IMR-90 (cell line): ENCODE results near the gene WDR45B. TPM values are rescaled to one million over a fixed set of nuclear protein-coding genes. Genes with fewer than 3 reads are reported as not detected.

Source experiments
- ATAC-seq: fragments of 200-7000 bp; cut with Tn5 transposase; 2 replicates; pipeline ENCODE4 v1.9.1; 2020; ENCODE audit warnings: low read depth, mild to moderate bottlenecking, moderate library complexity
- BruUV-seq: library from RNA; stranded (reverse); fragments of 400-500 nt; replicated peaks from 2 replicates; lab custom pipeline; 2021; lab: Mats Ljungman, UMichigan
- CTCF ChIA-PET: fragments of 300-600 bp; formaldehyde crosslinking; extraction: SDS; loops from one replicate; lab custom pipeline; 2021; ENCODE audit warnings: antibody characterized with exemption; lab: Yijun Ruan, JAX
- POLR2A ChIA-PET: fragments of 300-600 bp; sonication (Branson Sonifier 250); formaldehyde crosslinking; loops from one replicate; lab custom pipeline; 2022; ENCODE audit warnings: antibody characterized with exemption; ENCODE audit not compliant: unreplicated experiment; lab: Charles Lee
- DNase-seq: peaks from one replicate; pipeline ENCODE4 v3.0.0; 2013
- H2AFZ ChIP-seq: replicated peaks from 2 replicates; pipeline ENCODE3; 2013; ENCODE audit warnings: low read length, mild to moderate bottlenecking; ENCODE audit not compliant: poor library complexity
- H2AK5ac ChIP-seq: 2 replicates; pipeline ENCODE4 v1.6.1; 2013; ENCODE audit warnings: low read depth, low read length, inconsistent platforms
- H2AK9ac ChIP-seq: replicated peaks from 2 replicates; pipeline ENCODE3; 2013; ENCODE audit warnings: mild to moderate bottlenecking, low read depth, low read length, moderate library complexity; ENCODE audit not compliant: poor library complexity
- H2BK120ac ChIP-seq: 2 replicates; pipeline ENCODE4 v1.6.1; 2013; ENCODE audit warnings: low read depth, low read length, inconsistent platforms
- H2BK15ac ChIP-seq: 3 replicates; pipeline ENCODE4 v1.6.1; 2013; ENCODE audit warnings: low read depth, low read length, inconsistent platforms
- H2BK20ac ChIP-seq: 2 replicates; pipeline ENCODE4 v1.6.1; 2013; ENCODE audit warnings: low read depth, mild to moderate bottlenecking, inconsistent platforms, low read length, moderate library complexity
- H2BK5ac ChIP-seq: 2 replicates; pipeline ENCODE4 v1.6.1; 2013; ENCODE audit warnings: mild to moderate bottlenecking, low read depth, low read length, inconsistent platforms; ENCODE audit not compliant: poor library complexity, severe bottlenecking
- H3K14ac ChIP-seq: replicated peaks from 2 replicates; pipeline ENCODE4 v1.6.1; 2013; ENCODE audit warnings: low read depth, low read length, inconsistent platforms
- H3K18ac ChIP-seq: 2 replicates; pipeline ENCODE4 v1.6.1; 2013; ENCODE audit warnings: low read depth, low read length, control low read depth
- H3K23ac ChIP-seq: 2 replicates; pipeline ENCODE4 v1.6.1; 2013; ENCODE audit warnings: low read depth, low read length, inconsistent platforms
- H3K27ac ChIP-seq: 2 replicates; pipeline ENCODE4 v1.5.1; 2013; ENCODE audit warnings: mild to moderate bottlenecking, control low read depth, low read length; ENCODE audit not compliant: insufficient read depth
- H3K27me3 ChIP-seq: 2 replicates; pipeline ENCODE4 v1.6.1; 2013; ENCODE audit warnings: low read length; ENCODE audit not compliant: control insufficient read depth, insufficient read depth
- H3K36me3 ChIP-seq: 2 replicates; pipeline ENCODE4 v1.6.1; 2013; ENCODE audit warnings: low read length, mixed read lengths; ENCODE audit not compliant: control insufficient read depth, insufficient read depth
- H3K4ac ChIP-seq: 2 replicates; pipeline ENCODE4 v1.6.1; 2013; ENCODE audit warnings: low read depth, low read length, inconsistent platforms
- H3K4me1 ChIP-seq: 2 replicates; pipeline ENCODE4 v1.6.1; 2013; ENCODE audit warnings: low read length, mixed read lengths; ENCODE audit not compliant: control insufficient read depth, insufficient read depth
- H3K4me2 ChIP-seq: 2 replicates; pipeline ENCODE4 v1.6.1; 2013; ENCODE audit warnings: low read depth, mild to moderate bottlenecking, control low read depth, low read length, moderate library complexity
- H3K4me3 ChIP-seq: 2 replicates; pipeline ENCODE4 v1.5.1; 2013; ENCODE audit warnings: low read depth, mild to moderate bottlenecking, control low read depth, low read length, moderate library complexity; ENCODE audit not compliant: insufficient read depth
- H3K56ac ChIP-seq: 2 replicates; pipeline ENCODE4 v1.6.1; 2013; ENCODE audit warnings: low read length, inconsistent platforms; ENCODE audit not compliant: insufficient read depth; ENCODE audit errors: extremely low read depth
- H3K79me1 ChIP-seq, 2 experiments: 2 replicates each; pipeline ENCODE4 v1.6.1; 2013; ENCODE audit warnings: low read length in 2 of 2, inconsistent platforms in 1 of 2, low read depth in 1 of 2
- H3K9ac ChIP-seq: 2 replicates; pipeline ENCODE4 v1.6.1; 2013; ENCODE audit warnings: low read depth, low read length, control low read depth
- H3K9me1 ChIP-seq: 2 replicates; pipeline ENCODE4 v1.6.1; 2013; ENCODE audit warnings: low read length, inconsistent platforms; ENCODE audit not compliant: insufficient read depth
- H3K9me3 ChIP-seq: 2 replicates; pipeline ENCODE4 v1.6.1; 2013; ENCODE audit warnings: low read length; ENCODE audit not compliant: control insufficient read depth, insufficient read depth
- H4K20me1 ChIP-seq: 2 replicates; pipeline ENCODE4 v1.6.1; 2013; ENCODE audit warnings: low read length, inconsistent platforms; ENCODE audit not compliant: insufficient read depth
- H4K5ac ChIP-seq: 2 replicates; pipeline ENCODE4 v1.6.1; 2013; ENCODE audit warnings: mild to moderate bottlenecking, low read depth, low read length, control low read depth
- H4K8ac ChIP-seq, 2 experiments: 2 replicates each; pipeline ENCODE4 v1.6.1; 2013; ENCODE audit warnings: low read depth in 2 of 2, low read length in 2 of 2, control low read depth in 1 of 2, inconsistent platforms in 1 of 2
- H4K91ac ChIP-seq: 2 replicates; pipeline ENCODE4 v1.6.1; 2013; ENCODE audit warnings: low read depth, low read length, inconsistent platforms; ENCODE audit not compliant: insufficient read depth
- CHD1 ChIP-seq: IDR thresholded peaks from 2 replicates; pipeline ENCODE4 v1.6.1; 2012; ENCODE audit warnings: low read depth, low read length, improper control_type of control experiment
- MAFK ChIP-seq: IDR thresholded peaks from 2 replicates; pipeline ENCODE4 v1.6.1; 2012; ENCODE audit warnings: low read depth, low read length, improper control_type of control experiment
- WGBS, 2 experiments: methylation state at CpG; one replicate each; pipeline versions ENCODE4 v1.1.5 to v1.1.7; 2013; ENCODE audit warnings: missing lambda C conversion rate in 2 of 2; ENCODE audit not compliant: insufficient read length in 1 of 2; ENCODE audit errors: extremely low coverage in 2 of 2; 5-methylcytosine and 5-hydroxymethylcytosine counted together
- dilution Hi-C: fragments of 300-500 bp; cut with HindIII; formaldehyde crosslinking; loops from one replicate; pipeline ENCODE4 v1.14.3; 2018; ENCODE audit warnings: low sequenced_read_pairs; ENCODE audit not compliant: unreplicated experiment
- in situ Hi-C: fragments of 300-500 bp; cut with MboI; formaldehyde crosslinking; loops from 3 replicates; pipeline ENCODE4 v1.14.3; 2019; ENCODE audit warnings: low sequenced_read_pairs, inconsistent platforms, mixed read lengths
- intact Hi-C: fragments of 100-400 bp; cut with micrococcal nuclease; formaldehyde crosslinking; loops from 2 replicates; pipeline ENCODE4 v1.10.0; 2022
- polyA plus RNA-seq, 3 experiments: library from polyadenylated mRNA; depleted of rRNA; stranded (reverse); fragments of >200 nt; gene quantifications; 2 replicates each; pipeline ENCODE4 v1.2.3, GENCODE V29; 2012; ENCODE audit warnings: low replicate concordance in 1 of 3
- total RNA-seq: library from RNA; depleted of rRNA; stranded (reverse); fragments of >200 nt; gene quantifications from 2 replicates; pipeline ENCODE4 v1.2.3, GENCODE V29; 2012

WDR45B gene
- total and polyA plus RNA-seq, 2 of the 4 experiments (the other 2 are of a cell fraction), result 98.2 to 110 TPM

GRCh38 chr17:82590881-82591539 is 57.2 kb downstream of the WDR45B start:
- CTCF ChIA-PET, result no interaction called here
- H2AFZ ChIP-seq, result peak overlapping the region; percentile 32
- TF ChIP-seq MAFK (no peak), CHD1 (no peak)
- H4K5ac ChIP-seq, result no peak overlapping the region
- H3K23ac ChIP-seq, result no peak overlapping the region
- H3K9me1 ChIP-seq, result peaks cover 4% of the 10 kb centered on the region; the same call in 1 of the 2 replicates
- in situ Hi-C loops (no loop called here), intact Hi-C loops (no loop called here), dilution Hi-C loops (no loop called here)
- H4K91ac ChIP-seq, result no peak overlapping the region
- no peak overlapping the region for H3K18ac ChIP-seq
- no peak overlapping the region for H2BK15ac ChIP-seq
- H2BK5ac ChIP-seq, result no peak overlapping the region
- no peak overlapping the region for H3K27ac ChIP-seq
- no peaks in the 10 kb centered on the region for H3K9me3 ChIP-seq
- ATAC-seq (no peak), DNase-seq (no peak)
- peak overlapping the region; percentile 61 for H2AK9ac ChIP-seq
- H3K4ac ChIP-seq, result no peak overlapping the region
- no peak overlapping the region for H2BK20ac ChIP-seq
- H3K27me3 ChIP-seq, result no peaks in the 10 kb centered on the region
- peaks cover 8% of the 10 kb centered on the region for H3K4me1 ChIP-seq
- no peak overlapping the region for H4K8ac ChIP-seq
- BruUV-seq, result no TSS peak
- 86% methylated on average over 4 of the region's 17 CpGs; no CpG with 5 or more reads in 1 of the 2 experiments for WGBS, 2 experiments
- peaks cover 15% of the 10 kb centered on the region for H4K20me1 ChIP-seq
- no peak overlapping the region for H3K56ac ChIP-seq
- H2AK5ac ChIP-seq, result no peak overlapping the region
- H3K4me2 ChIP-seq, result no peak overlapping the region
- H3K79me1 ChIP-seq, result peaks cover 9 to 26% of the 10 kb centered on the region in 2 experiments
- no peak overlapping the region for H3K14ac ChIP-seq
- H3K36me3 ChIP-seq, result peaks cover 32% of the 10 kb centered on the region
- H2BK120ac ChIP-seq, result no peak overlapping the region
- H3K4me3 ChIP-seq, result no peak overlapping the region
- no peak overlapping the region for H3K9ac ChIP-seq
- POLR2A ChIA-PET, result no interaction called here
